Suprapubic skin (tissue), 4 donors: Measurements from ENCODE around the gene HBEGF. TPM values are rescaled to one million over a fixed set of nuclear protein-coding genes. Genes with fewer than 3 reads are reported as not detected.
"Not testable (repeated sequence)": the region's sequence is repeated elsewhere in the genome, so short reads cannot be mapped to it uniquely, and the experiment has no call there.

ENCODE experiments used
- DNase-seq, 2 donors: peaks; one replicate each; pipeline ENCODE4 v3.0.0-alpha.2; 2019; ENCODE audit warnings: low spot score in 2 of 2
- H3K27ac ChIP-seq: fragments of 200-600 bp; sonication (generic); one replicate; pipeline ENCODE4 v1.5.1; 2019
- H3K27me3 ChIP-seq: fragments of 200-600 bp; sonication (generic); one replicate; pipeline ENCODE4 v1.5.1; 2019
- H3K36me3 ChIP-seq: fragments of 200-600 bp; sonication (generic); one replicate; pipeline ENCODE4 v1.5.1; 2019
- H3K4me1 ChIP-seq: fragments of 200-600 bp; sonication (generic); one replicate; pipeline ENCODE4 v1.5.1; 2019
- H3K4me3 ChIP-seq: fragments of 200-600 bp; sonication (generic); one replicate; pipeline ENCODE4 v1.5.1; 2019; ENCODE audit warnings: mild to moderate bottlenecking
- H3K9me3 ChIP-seq: fragments of 200-600 bp; sonication (generic); one replicate; pipeline ENCODE4 v1.5.1; 2019
- CTCF ChIP-seq, 2 donors: fragments of 200-600 bp in 1 of 2; fragments of 450-650 bp in 1 of 2; sonication (generic) in 1 of 2; IDR thresholded peaks; one replicate each; pipeline ENCODE4 v1.5.1; 2016 to 2019; ENCODE audit warnings: antibody characterized with exemption in 2 of 2, mild to moderate bottlenecking in 1 of 2, moderate library complexity in 1 of 2
- EP300 ChIP-seq: sonication (generic); formaldehyde crosslinking; IDR thresholded peaks from one replicate; pipeline ENCODE4 v1.6.1; 2017; ENCODE audit warnings: antibody characterized with exemption
- POLR2A ChIP-seq, 2 donors: fragments of 450-650 bp; IDR thresholded peaks; one replicate each; pipeline ENCODE4 v1.6.1; 2017; ENCODE audit warnings: antibody characterized with exemption in 2 of 2, mild to moderate bottlenecking in 2 of 2, moderate library complexity in 2 of 2
- POLR2AphosphoS5 ChIP-seq, 3 donors: sonication (generic); formaldehyde crosslinking; IDR thresholded peaks; one replicate each; pipeline ENCODE4 v1.6.1; 2017; ENCODE audit warnings: antibody characterized with exemption in 3 of 3
- WGBS: methylation state at CpG from one replicate; pipeline ENCODE4 v1.1.5; 2018; 5-methylcytosine and 5-hydroxymethylcytosine counted together
- total RNA-seq, 4 donors: library from RNA; depleted of rRNA; stranded (reverse); fragments of >200 nt; gene quantifications; one replicate each; pipeline ENCODE4 v1.1.0, GENCODE V29; 2016

Gene HBEGF
- total RNA-seq, 4 donors from 2014 or later = 19.6 to 189 (median 74.8) TPM

GRCh38 chr5:140347360-140347759 lies 957 bp upstream of the HBEGF start:
- peak overlapping the region; percentile 80 for H3K4me3 ChIP-seq
- TF ChIP-seq POLR2A (IDR thresholded peaks at IDR 0.05) = no peak
- TF ChIP-seq CTCF (IDR thresholded peaks at IDR 0.05) = no peak
- TF ChIP-seq EP300 = no peak
- TF ChIP-seq POLR2AphosphoS5 (IDR thresholded peaks at IDR 0.05) = no peak
- no peaks in the 10 kb centered on the region for H3K36me3 ChIP-seq
- H3K9me3 ChIP-seq = no peaks in the 10 kb centered on the region
- peaks cover 58% of the 10 kb centered on the region for H3K4me1 ChIP-seq
- no peaks in the 10 kb centered on the region for H3K27me3 ChIP-seq
- peak overlapping the region; percentile 77 for H3K27ac ChIP-seq
- WGBS = 20% methylated on average over 2 of the region's 2 CpGs
- DNase-seq = no peak

GRCh38 chr5:140345919-140346347 lies 470 bp downstream of the HBEGF start:
- peaks cover 69% of the 10 kb centered on the region for H3K4me1 ChIP-seq
- WGBS = 0% methylated on average over 1 of the region's 35 CpGs

GRCh38 chr5:140344683-140345423 lies 1.6 kb downstream of the HBEGF start:
- Histone ChIP-seq H3K9me3 (no peaks in the 10 kb centered on the region), H3K4me1 (peaks cover 75% of the 10 kb centered on the region), H3K27ac (no peak overlapping the region), H3K4me3 (peak overlapping the region; percentile 80), H3K36me3 (no peaks in the 10 kb centered on the region), H3K27me3 (no peaks in the 10 kb centered on the region)
- TF ChIP-seq POLR2A (IDR thresholded peaks at IDR 0.05) = no peak
- no peak for TF ChIP-seq CTCF (IDR thresholded peaks at IDR 0.05)
- no peak for TF ChIP-seq POLR2AphosphoS5 (IDR thresholded peaks at IDR 0.05)
- no peak for TF ChIP-seq EP300
- DNase-seq = no peak
- WGBS = 45% methylated on average over 4 of the region's 4 CpGs

More at GRCh38 chr5:140345919-140346347, 470 bp downstream of the HBEGF start:
- Histone ChIP-seq H3K27me3 (no peaks in the 10 kb centered on the region), H3K4me3 (peak overlapping the region; percentile 80), H3K36me3 (no peaks in the 10 kb centered on the region), H3K27ac (peak overlapping the region; percentile 77), H3K9me3 (no peaks in the 10 kb centered on the region)
- peak in 1 of 2 donors; percentile 80 for DNase-seq
- TF ChIP-seq POLR2AphosphoS5 (IDR thresholded peaks at IDR 0.05) (no peak), POLR2A (IDR thresholded peaks at IDR 0.05) (no peak), CTCF (IDR thresholded peaks at IDR 0.05) (peak in 1 of 2 donors; percentile 11), EP300 (no peak)

- H3K27me3 ChIP-seq, H3K36me3 ChIP-seq, H3K27ac ChIP-seq, H3K4me3 ChIP-seq, DNase-seq, H3K9me3 ChIP-seq: not testable (repeated sequence)
- 92% methylated on average over 8 of the region's 8 CpGs for WGBS
- H3K4me1 ChIP-seq = peaks cover 74% of the 10 kb centered on the region
These were observed 2.6 kb downstream of the HBEGF start for GRCh38 chr5:140343849-140344248.

GRCh38 chr5:140342896-140343295 lies 3.5 kb downstream of the HBEGF start:
- no peaks in the 10 kb centered on the region for H3K27me3 ChIP-seq
- no peaks in the 10 kb centered on the region for H3K36me3 ChIP-seq
- no peak for DNase-seq
- TF ChIP-seq CTCF (IDR thresholded peaks at IDR 0.05) (no peak), POLR2AphosphoS5 (IDR thresholded peaks at IDR 0.05) (no peak), POLR2A (IDR thresholded peaks at IDR 0.05) (no peak), EP300 (no peak)
- 81% methylated on average over 1 of the region's 1 CpG for WGBS
- peaks cover 73% of the 10 kb centered on the region for H3K4me1 ChIP-seq
- H3K9me3 ChIP-seq = no peaks in the 10 kb centered on the region
- peak overlapping the region; percentile 3 for H3K4me3 ChIP-seq
- H3K27ac ChIP-seq = no peak overlapping the region
